ENCODE results near the gene PCSK6.

DNA sequence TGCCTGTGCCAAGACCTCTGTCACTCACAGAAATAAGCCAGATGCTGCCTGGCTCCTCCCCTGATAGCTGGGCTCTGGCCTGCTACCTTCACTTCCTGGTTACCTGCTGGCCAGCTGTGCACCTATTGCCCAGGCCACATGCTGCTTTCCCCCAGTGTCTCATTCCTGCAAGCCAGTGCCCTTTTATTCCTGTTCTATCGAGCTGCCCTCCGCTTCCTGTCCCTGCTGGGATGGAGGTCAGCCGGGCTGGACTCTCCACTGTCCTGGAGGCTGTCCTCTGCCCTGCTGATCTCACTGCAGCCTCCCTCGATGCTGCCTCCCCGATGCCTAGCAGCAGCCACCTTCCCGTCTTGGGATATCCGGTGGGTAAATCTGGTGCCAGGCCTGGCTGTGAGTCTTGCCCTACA is 157.4 kb downstream of the PCSK6 start:
- TF ChIP-seq, protein P1, sequence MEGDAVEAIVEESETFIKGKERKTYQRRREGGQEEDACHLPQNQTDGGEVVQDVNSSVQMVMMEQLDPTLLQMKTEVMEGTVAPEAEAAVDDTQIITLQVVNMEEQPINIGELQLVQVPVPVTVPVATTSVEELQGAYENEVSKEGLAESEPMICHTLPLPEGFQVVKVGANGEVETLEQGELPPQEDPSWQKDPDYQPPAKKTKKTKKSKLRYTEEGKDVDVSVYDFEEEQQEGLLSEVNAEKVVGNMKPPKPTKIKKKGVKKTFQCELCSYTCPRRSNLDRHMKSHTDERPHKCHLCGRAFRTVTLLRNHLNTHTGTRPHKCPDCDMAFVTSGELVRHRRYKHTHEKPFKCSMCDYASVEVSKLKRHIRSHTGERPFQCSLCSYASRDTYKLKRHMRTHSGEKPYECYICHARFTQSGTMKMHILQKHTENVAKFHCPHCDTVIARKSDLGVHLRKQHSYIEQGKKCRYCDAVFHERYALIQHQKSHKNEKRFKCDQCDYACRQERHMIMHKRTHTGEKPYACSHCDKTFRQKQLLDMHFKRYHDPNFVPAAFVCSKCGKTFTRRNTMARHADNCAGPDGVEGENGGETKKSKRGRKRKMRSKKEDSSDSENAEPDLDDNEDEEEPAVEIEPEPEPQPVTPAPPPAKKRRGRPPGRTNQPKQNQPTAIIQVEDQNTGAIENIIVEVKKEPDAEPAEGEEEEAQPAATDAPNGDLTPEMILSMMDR (IDR thresholded peaks at IDR 0.05; ENCODE audit: low read depth, low read length, poor library complexity, severe bottlenecking): no peak
- TF ChIP-seq EZH2phosphoT487 (IDR thresholded peaks at IDR 0.05; ENCODE audit: borderline replicate concordance, low read length): no peak
